ENCODE data around the gene MBD2. TPM values are rescaled to one million over a fixed set of nuclear protein-coding genes. Genes with fewer than 3 reads are reported as not detected.

MBD2 gene
- total and polyA plus RNA-seq, 8 donors: 62.3 to 89.6 (median 76.3) TPM

GRCh38 chr18:54197747-54198411 lies 26.6 kb downstream of the MBD2 start:
- H3K27me3 ChIP-seq: no peaks in the 10 kb centered on the region
- peaks cover 0 to 37% of the 10 kb centered on the region in 2 donors for H3K36me3 ChIP-seq
- no peaks in the 10 kb centered on the region for H3K4me1 ChIP-seq
- intact Hi-C loops (cut with DNase I): no loop called here
- no peak overlapping the region for H3K27ac ChIP-seq
- ATAC-seq (no peak), DNase-seq (no peak)
- no peak overlapping the region for H3K4me3 ChIP-seq
- no peaks in the 10 kb centered on the region for H3K9me3 ChIP-seq
- no peak for TF ChIP-seq CTCF (IDR thresholded peaks at IDR 0.05)

GRCh38 chr18:54193786-54194185 lies 30.7 kb downstream of the MBD2 start:
- Histone ChIP-seq H3K27me3 (no peaks in the 10 kb centered on the region), H3K4me1 (no peaks in the 10 kb centered on the region), H3K4me3 (no peak overlapping the region), H3K9me3 (no peaks in the 10 kb centered on the region), H3K27ac (no peak overlapping the region), H3K36me3 (peaks cover 0 to 28% of the 10 kb centered on the region in 2 donors)
- no peak for DNase-seq
- intact Hi-C loops (cut with DNase I): no loop called here
- ATAC-seq: no peak
- TF ChIP-seq CTCF (IDR thresholded peaks at IDR 0.05): no peak

DNA sequence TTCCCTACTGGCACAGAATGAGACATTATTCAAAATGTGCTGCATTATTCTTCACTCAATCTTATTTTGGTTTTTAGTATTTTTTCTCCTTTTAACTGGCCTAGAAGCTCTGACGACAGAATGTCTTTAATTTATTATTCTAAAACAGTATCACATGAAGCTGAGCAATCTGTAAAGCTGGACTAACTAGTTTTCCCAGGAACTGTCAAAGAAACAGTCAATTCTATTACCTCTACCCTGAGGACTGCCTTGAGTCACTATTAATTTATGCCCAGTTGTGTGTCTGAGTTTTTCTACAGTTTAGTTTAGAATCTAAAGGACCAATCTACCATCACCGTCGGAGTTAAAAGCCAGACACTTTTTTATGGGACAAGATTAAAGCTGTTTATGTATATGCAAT lies 31.6 kb downstream of the MBD2 start:
- no peaks in the 10 kb centered on the region for H3K4me1 ChIP-seq
- no peaks in the 10 kb centered on the region for H3K27me3 ChIP-seq
- no peak for TF ChIP-seq CTCF (IDR thresholded peaks at IDR 0.05)
- DNase-seq (no peak), ATAC-seq (no peak)
- no peak overlapping the region for H3K4me3 ChIP-seq
- no peak overlapping the region for H3K27ac ChIP-seq
- no peaks in the 10 kb centered on the region for H3K9me3 ChIP-seq
- intact Hi-C loops (cut with DNase I): no loop called here
- peaks cover 0 to 28% of the 10 kb centered on the region in 2 donors for H3K36me3 ChIP-seq

GRCh38 chr18:54192415-54192814 lies 32.1 kb downstream of the MBD2 start:
- Histone ChIP-seq H3K4me1 (no peaks in the 10 kb centered on the region), H3K9me3 (no peaks in the 10 kb centered on the region), H3K36me3 (peaks cover 0 to 31% of the 10 kb centered on the region in 2 donors), H3K4me3 (no peak overlapping the region), H3K27ac (no peak overlapping the region), H3K27me3 (no peaks in the 10 kb centered on the region)
- TF ChIP-seq CTCF (IDR thresholded peaks at IDR 0.05): no peak
- intact Hi-C loops (cut with DNase I): no loop called here
- DNase-seq (no peak), ATAC-seq (no peak)

DNA sequence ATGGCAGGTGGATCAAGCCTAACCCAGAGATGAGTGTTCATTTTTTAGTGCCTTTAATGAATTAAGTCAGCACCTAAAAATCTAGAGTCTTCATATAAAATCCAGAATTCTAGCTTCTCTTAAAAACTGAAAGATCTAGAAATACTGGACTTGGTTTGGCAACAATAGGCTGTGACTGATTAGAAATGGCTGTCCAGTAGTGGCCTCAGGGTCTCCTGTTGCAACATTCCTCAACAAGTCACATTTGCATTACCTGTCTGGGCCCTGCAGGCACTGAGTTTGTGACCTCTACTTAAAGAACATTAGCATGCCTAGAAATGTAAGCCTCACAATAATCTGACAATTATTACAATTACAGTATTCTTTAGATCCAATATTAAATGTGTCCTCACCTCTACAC lies 33.1 kb downstream of the MBD2 start:
- H3K4me1 ChIP-seq: no peaks in the 10 kb centered on the region
- TF ChIP-seq CTCF (IDR thresholded peaks at IDR 0.05): no peak
- intact Hi-C loops (cut with DNase I): no loop called here
- peaks cover 0 to 38% of the 10 kb centered on the region in 2 donors for H3K36me3 ChIP-seq
- ATAC-seq: no peak
- H3K9me3 ChIP-seq: no peaks in the 10 kb centered on the region
- DNase-seq: no peak
- H3K27ac ChIP-seq: no peak overlapping the region
- no peak overlapping the region for H3K4me3 ChIP-seq
- H3K27me3 ChIP-seq: no peaks in the 10 kb centered on the region
